HAP-1 (cell line): ENCODE data around the gene UGT2B7.

ENCODE experiments used
- DNase-seq, 2 experiments: peaks; one replicate each; pipeline ENCODE4 v3.0.0-alpha.2; 2016 to 2020; ENCODE audit warnings: low spot score in 2 of 2
- H3K27me3 ChIP-seq: fragments of 250-450 bp; sonication (Bioruptor Pico); 2 replicates; pipeline ENCODE4 v1.5.1; 2020; ENCODE audit warnings: low read depth, mild to moderate bottlenecking, moderate library complexity
- H3K36me3 ChIP-seq: fragments of 250-450 bp; sonication (Bioruptor Pico); replicated peaks from 2 replicates; pipeline ENCODE4 v1.5.1; 2020; ENCODE audit warnings: mild to moderate bottlenecking
- H3K4me1 ChIP-seq: fragments of 250-450 bp; sonication (Bioruptor Pico); 2 replicates; pipeline ENCODE4 v1.5.1; 2020; ENCODE audit warnings: mild to moderate bottlenecking
- H3K4me3 ChIP-seq: fragments of 250-450 bp; sonication (Bioruptor Pico); 2 replicates; pipeline ENCODE4 v1.5.1; 2020; ENCODE audit warnings: mild to moderate bottlenecking, moderate library complexity
- H3K9me3 ChIP-seq: fragments of 250-450 bp; sonication (Bioruptor Pico); 2 replicates; pipeline ENCODE4 v1.5.1; 2020; ENCODE audit warnings: mild to moderate bottlenecking, moderate library complexity
- in situ Hi-C: fragments of 300-500 bp; cut with MboI; formaldehyde crosslinking; loops from 3 replicates; pipeline ENCODE4 v1.14.3; 2020; ENCODE audit warnings: low sequenced_read_pairs, inconsistent platforms, mixed read lengths

The UGT2B7 gene

DNA sequence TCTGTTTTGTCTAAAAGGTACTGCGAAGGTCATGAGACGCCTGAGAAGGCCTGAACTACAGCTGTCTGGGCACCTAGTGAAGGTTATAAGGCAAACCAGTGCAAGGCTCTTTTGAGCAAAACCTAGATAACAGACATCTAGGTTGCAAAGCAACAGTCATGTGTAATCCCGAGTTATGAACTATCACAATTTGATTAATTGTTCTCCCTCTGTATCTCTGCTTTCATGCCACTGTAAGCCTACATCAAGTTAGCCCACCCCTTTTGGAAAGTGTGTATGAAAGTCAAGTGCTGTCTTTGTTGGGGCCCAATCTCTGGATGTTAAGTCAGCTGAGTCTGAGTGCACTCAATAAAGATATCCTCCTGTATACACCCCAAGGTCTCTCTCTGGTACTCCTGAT lies 31.9 kb upstream of the UGT2B7 start:
- H3K27me3 ChIP-seq, result no peaks in the 10 kb centered on the region
- no peak overlapping the region for H3K4me3 ChIP-seq
- in situ Hi-C loops, result no loop called here
- H3K9me3 ChIP-seq, result no peaks in the 10 kb centered on the region
- H3K36me3 ChIP-seq, result no peaks in the 10 kb centered on the region
- no peak for DNase-seq
- H3K4me1 ChIP-seq, result no peaks in the 10 kb centered on the region

- Histone ChIP-seq H3K4me3 (no peak overlapping the region), H3K4me1 (no peaks in the 10 kb centered on the region), H3K9me3 (no peaks in the 10 kb centered on the region), H3K27me3 (no peaks in the 10 kb centered on the region), H3K36me3 (no peaks in the 10 kb centered on the region)
- in situ Hi-C loops, result no loop called here
- DNase-seq, result no peak
Measured at GRCh38 chr4:69066945-69067344, 29.3 kb upstream of the UGT2B7 start.

DNA sequence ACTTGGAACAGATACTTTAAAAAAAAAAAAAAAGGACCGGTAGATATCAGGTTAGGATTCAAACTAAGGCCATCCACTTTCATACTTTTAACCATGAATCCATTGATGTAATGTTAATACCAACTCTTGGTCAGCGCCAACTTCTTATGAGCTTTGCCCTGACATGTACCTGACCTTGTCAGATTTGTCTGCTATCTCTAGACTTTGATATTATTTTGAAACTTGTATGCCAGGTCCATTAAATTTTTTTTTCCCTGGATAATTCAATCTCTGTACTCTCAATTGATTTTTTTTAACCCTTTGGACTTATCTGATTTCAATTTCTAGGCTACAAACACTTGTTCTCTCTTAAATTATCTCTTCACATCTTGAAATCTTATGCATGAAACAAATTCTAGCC lies 27.2 kb upstream of the UGT2B7 start:
- no peak for DNase-seq
- H3K36me3 ChIP-seq, result no peaks in the 10 kb centered on the region
- in situ Hi-C loops, result no loop called here

GRCh38 chr4:69070590-69070989 lies 25.7 kb upstream of the UGT2B7 start:
- Histone ChIP-seq H3K4me3 (no peak overlapping the region), H3K9me3 (no peaks in the 10 kb centered on the region)
- in situ Hi-C loops, result no loop called here

More for the DNA sequence above, 27.2 kb upstream of the UGT2B7 start:
- H3K27me3 ChIP-seq, result no peaks in the 10 kb centered on the region
- H3K9me3 ChIP-seq, result no peaks in the 10 kb centered on the region
- no peak overlapping the region for H3K4me3 ChIP-seq
- H3K4me1 ChIP-seq, result no peaks in the 10 kb centered on the region

GRCh38 chr4:69071286-69071685 lies 25.0 kb upstream of the UGT2B7 start:
- H3K9me3 ChIP-seq, result no peaks in the 10 kb centered on the region
- H3K4me3 ChIP-seq, result no peak overlapping the region
- in situ Hi-C loops, result no loop called here
- no peaks in the 10 kb centered on the region for H3K4me1 ChIP-seq
- no peaks in the 10 kb centered on the region for H3K36me3 ChIP-seq
- H3K27me3 ChIP-seq, result no peaks in the 10 kb centered on the region
- DNase-seq, result no peak

More at GRCh38 chr4:69070590-69070989, 25.7 kb upstream of the UGT2B7 start:
- Histone ChIP-seq H3K4me1 (no peaks in the 10 kb centered on the region), H3K27me3 (no peaks in the 10 kb centered on the region), H3K36me3 (no peaks in the 10 kb centered on the region)
- DNase-seq, result no peak

GRCh38 chr4:69073375-69073774 lies 22.9 kb upstream of the UGT2B7 start:
- Histone ChIP-seq H3K36me3 (no peaks in the 10 kb centered on the region), H3K27me3 (no peaks in the 10 kb centered on the region), H3K4me3 (no peak overlapping the region), H3K4me1 (no peaks in the 10 kb centered on the region), H3K9me3 (no peaks in the 10 kb centered on the region)
- in situ Hi-C loops, result no loop called here
- no peak for DNase-seq

DNA sequence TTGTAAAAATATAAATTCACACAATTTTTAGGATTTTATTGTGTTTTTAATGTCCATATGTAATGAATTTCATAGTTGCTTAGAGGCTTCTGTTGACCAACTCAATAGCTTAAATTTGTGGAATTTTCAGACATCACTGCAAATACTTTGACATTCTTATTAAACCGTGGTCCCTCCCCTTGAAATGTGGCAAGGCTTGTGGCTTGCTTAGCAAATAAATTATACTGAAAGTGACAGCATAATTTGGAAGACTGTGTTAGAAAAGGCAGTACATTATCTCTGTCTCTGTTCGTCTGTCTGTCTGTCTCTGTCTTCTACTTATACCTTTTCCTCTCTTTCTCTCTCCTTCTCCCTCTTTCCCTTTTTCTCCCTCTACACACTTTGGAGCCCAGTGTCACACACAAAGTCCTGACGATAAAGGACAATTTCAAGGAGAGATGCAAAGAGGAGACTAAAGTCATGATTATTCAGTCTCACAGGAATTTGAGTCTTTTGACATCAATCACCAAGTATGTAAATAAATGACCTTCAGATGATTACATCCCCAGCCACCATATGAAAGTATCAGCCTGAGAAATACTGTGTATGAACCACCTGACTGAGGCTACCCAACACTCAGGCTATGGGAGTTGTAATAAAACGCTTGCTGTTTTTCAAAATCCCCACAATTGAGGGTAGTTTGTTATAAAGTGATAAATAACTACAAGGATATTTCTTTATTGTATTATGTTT lies 21.0 kb upstream of the UGT2B7 start:
- no peak overlapping the region for H3K4me3 ChIP-seq
- no peak for DNase-seq
- H3K36me3 ChIP-seq, result no peaks in the 10 kb centered on the region
- in situ Hi-C loops, result no loop called here
- H3K27me3 ChIP-seq, result no peaks in the 10 kb centered on the region
- H3K4me1 ChIP-seq, result no peaks in the 10 kb centered on the region
- no peaks in the 10 kb centered on the region for H3K9me3 ChIP-seq

DNA sequence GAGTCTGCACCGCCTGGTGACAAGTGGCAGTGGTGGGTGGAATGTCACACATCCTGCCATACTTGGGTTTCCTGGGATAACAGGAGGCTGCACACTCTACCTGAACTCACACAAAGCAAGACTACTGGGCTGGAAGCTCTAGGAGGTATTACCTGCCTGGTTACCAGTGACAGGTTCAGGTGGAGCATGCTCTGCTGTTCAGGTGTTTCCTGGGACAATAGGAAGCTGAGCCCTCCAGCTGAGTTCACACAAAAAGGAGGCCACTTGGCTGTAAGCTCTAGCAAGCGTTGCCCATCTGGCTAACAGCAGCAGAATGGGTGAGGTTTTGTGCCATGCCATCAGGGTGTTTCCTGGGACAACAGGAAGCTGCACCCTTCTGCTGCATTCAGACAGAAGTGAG lies 17.4 kb upstream of the UGT2B7 start:
- Histone ChIP-seq H3K4me3 (no peak overlapping the region), H3K36me3 (no peaks in the 10 kb centered on the region), H3K27me3 (no peaks in the 10 kb centered on the region), H3K9me3 (no peaks in the 10 kb centered on the region), H3K4me1 (no peaks in the 10 kb centered on the region)
- in situ Hi-C loops, result no loop called here
- DNase-seq, result no peak

DNA sequence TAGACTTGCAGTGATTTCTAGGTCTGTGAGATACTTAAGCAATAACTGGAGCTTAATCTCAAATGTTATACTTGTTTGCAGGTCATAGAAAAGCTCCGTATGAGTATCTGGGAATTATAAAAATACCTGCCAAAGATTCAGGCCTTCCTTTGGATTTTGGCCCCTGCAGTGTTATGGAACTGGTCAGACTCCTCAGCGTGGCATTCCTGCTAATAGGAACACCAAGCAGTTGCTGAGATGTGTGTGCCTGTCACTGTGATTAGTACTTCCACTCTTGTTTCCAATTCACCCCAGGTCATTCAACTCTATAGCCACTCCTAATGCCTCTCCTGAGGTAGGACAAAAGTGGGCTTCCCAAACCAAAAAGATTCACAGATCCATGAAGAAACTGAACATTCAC lies 7.8 kb upstream of the UGT2B7 start:
- Histone ChIP-seq H3K36me3 (no peaks in the 10 kb centered on the region), H3K9me3 (no peaks in the 10 kb centered on the region), H3K4me3 (no peak overlapping the region), H3K4me1 (no peaks in the 10 kb centered on the region), H3K27me3 (no peaks in the 10 kb centered on the region)
- in situ Hi-C loops, result no loop called here
- DNase-seq, result no peak

DNA sequence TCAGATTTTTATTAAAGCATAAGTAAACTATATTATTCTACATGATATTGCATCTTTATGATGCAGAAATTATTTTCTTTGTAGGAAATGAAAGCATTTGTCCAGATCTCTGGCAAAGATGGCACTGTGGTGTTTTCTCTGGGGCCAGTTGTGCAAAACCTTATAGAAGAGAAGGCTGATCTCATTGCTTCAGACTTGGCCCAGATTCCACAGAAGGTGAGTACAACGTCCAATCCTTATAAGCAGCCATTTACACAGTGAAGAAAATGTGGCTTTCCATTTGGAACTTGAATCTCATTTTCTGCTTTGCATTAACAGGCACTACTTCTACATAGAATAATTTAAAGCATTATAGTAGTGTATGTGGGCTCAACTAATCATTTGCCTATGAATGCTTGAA lies 6.9 kb upstream of the UGT2B7 start:
- in situ Hi-C loops, result no loop called here
- H3K27me3 ChIP-seq, result no peaks in the 10 kb centered on the region
- no peaks in the 10 kb centered on the region for H3K4me1 ChIP-seq
- no peaks in the 10 kb centered on the region for H3K9me3 ChIP-seq
- H3K36me3 ChIP-seq, result no peaks in the 10 kb centered on the region
- no peak overlapping the region for H3K4me3 ChIP-seq
- DNase-seq, result no peak

- in situ Hi-C loops, result no loop called here
- Histone ChIP-seq H3K9me3 (no peaks in the 10 kb centered on the region), H3K4me3 (no peak overlapping the region), H3K4me1 (no peaks in the 10 kb centered on the region), H3K36me3 (no peaks in the 10 kb centered on the region), H3K27me3 (no peaks in the 10 kb centered on the region)
- DNase-seq, result no peak
Measured at GRCh38 chr4:69092190-69092589, 4.1 kb upstream of the UGT2B7 start.

DNA sequence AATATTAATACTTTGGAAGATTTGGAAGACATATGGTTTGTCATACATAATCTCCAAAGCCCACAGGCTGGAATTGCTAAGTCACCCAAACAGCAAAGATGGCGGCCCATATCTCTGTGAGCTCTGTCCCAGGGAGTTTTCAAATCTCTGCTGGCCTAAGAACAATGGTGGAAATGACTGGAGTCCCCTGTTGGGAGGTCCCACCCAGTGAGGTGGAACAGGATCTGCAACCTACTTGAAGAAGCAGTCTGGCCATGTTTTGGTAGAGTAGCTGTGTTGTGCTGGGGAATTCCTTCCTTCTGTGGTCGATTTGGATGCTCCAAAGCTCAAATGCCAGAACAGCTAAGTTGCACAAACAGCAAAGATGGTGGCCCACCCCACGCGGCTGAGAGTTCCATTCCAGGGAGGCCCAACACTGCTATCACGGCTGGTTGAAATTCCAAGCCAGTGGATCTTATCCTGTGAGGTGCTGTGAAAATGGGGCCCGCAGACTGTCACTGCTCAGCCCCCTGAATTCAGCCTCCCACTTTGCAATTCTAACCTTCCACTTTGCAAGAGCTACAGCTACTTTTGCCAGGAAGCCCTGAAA lies 3.2 kb upstream of the UGT2B7 start:
- Histone ChIP-seq H3K27me3 (no peaks in the 10 kb centered on the region), H3K4me3 (no peak overlapping the region), H3K36me3 (no peaks in the 10 kb centered on the region), H3K4me1 (no peaks in the 10 kb centered on the region), H3K9me3 (no peaks in the 10 kb centered on the region)
- DNase-seq, result no peak
- in situ Hi-C loops, result no loop called here

DNA sequence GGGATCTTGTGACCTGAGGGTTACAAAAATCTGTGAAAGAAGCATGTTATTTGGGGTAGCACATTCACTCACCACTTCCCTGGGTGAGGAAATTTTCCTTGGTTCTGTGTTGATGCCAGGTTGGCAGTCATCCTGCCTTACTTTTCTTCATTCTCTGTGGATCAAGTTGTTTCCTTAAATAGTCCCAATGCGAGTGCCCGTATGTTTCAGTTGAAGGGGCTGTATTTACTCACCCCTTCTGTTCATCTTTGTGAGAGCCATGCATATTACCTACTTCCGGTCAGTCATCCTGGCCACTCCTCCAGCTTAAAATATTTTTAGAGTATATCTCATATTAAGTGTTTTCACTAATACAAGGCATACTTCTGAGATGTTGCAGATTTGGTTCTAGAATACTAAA lies 2.6 kb upstream of the UGT2B7 start:
- H3K9me3 ChIP-seq, result no peaks in the 10 kb centered on the region
- H3K27me3 ChIP-seq, result no peaks in the 10 kb centered on the region
- in situ Hi-C loops, result no loop called here
- no peak for DNase-seq
- H3K4me1 ChIP-seq, result no peaks in the 10 kb centered on the region
- H3K4me3 ChIP-seq, result no peak overlapping the region
- H3K36me3 ChIP-seq, result no peaks in the 10 kb centered on the region

- DNase-seq, result no peak
- in situ Hi-C loops, result no loop called here
- Histone ChIP-seq H3K4me3 (no peak overlapping the region), H3K4me1 (no peaks in the 10 kb centered on the region), H3K27me3 (no peaks in the 10 kb centered on the region), H3K9me3 (no peaks in the 10 kb centered on the region), H3K36me3 (no peaks in the 10 kb centered on the region)
Measured at GRCh38 chr4:69095301-69095731, 958 bp upstream of the UGT2B7 start.

DNA sequence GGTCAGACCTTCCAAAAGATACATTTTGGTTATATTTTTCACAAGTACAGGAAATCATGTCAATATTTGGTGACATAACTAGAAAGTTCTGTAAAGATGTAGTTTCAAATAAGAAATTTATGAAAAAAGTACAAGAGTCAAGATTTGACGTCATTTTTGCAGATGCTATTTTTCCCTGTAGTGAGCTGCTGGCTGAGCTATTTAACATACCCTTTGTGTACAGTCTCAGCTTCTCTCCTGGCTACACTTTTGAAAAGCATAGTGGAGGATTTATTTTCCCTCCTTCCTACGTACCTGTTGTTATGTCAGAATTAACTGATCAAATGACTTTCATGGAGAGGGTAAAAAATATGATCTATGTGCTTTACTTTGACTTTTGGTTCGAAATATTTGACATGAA lies 536 bp downstream of the UGT2B7 start:
- no peaks in the 10 kb centered on the region for H3K4me1 ChIP-seq

More for the DNA sequence above, 536 bp downstream of the UGT2B7 start:
- H3K9me3 ChIP-seq, result no peaks in the 10 kb centered on the region
- in situ Hi-C loops, result no loop called here
- DNase-seq, result no peak
- H3K4me3 ChIP-seq, result no peak overlapping the region
- H3K36me3 ChIP-seq, result no peaks in the 10 kb centered on the region
- no peaks in the 10 kb centered on the region for H3K27me3 ChIP-seq
